Activated naive CD4-positive, alpha-beta T cell treated with anti-CD3 and anti-CD28 coated beads, Interleukin-2, amount 10 ng/mL, durations not matched to agents 5 hours and 36 hours (primary cell): ENCODE data around the gene ZNF431. TPM values are rescaled to one million over a fixed set of nuclear protein-coding genes. Genes with fewer than 3 reads are reported as not detected.

Source experiments
- total RNA-seq, 2 experiments: library from RNA; stranded (reverse); gene quantifications; one replicate each; pipeline ENCODE4 v1.2.3, GENCODE V29; 2021

ZNF431 gene
- 10 to 100 TPM; 21.6 to 25.3 TPM for total RNA-seq

DNA sequence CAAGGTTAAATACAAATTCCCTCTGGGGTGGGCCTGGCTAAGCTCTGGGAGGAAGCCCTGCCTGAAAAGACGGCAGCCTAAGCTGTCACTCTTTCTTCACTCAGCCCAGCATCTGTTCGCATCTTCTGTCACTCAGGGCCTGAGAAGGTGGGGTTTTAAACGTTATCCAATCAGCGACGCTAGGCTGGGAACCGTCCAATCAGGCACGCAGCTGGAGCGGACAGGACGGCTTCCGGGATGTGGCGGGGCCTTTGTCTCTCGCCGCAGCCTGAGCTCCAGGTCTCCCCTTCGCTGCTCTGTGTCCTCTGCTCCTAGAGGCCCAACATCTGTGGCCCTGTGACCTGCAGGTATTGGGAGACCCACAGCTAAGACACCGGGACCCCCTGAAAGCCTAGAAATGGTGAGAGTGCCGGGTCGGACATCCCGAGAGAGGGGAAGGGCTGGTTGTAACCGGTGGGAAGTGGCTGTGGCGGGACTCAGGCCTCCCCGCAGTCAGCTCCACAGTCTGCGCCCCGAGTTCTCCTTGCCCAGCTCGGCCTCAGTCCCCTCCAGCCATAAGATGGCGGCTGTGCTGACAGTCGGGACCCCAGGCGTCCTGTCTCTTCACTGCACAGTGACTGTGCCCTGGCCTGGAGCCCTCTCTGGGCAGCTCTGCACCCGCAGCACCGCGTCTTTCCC lies at the start of gene ZNF431:
ZNF431 (plus strand) TSS at position 254 of the 678 bp plus-strand sequence; CDS start at position 398, 144 bp downstream.

Other genes with a start within 250 kb of the ZNF431 start
- gene ZNF85, start 218.8 kb upstream of the ZNF431 start, total RNA-seq = 10 to 100 TPM; 14.8 to 15.7 TPM
- gene ZNF430, start 121.4 kb upstream of the ZNF431 start, total RNA-seq = 10 to 100 TPM; 24.0 to 27.6 TPM
- 10 to 100 TPM; 22.0 to 23.0 TPM for gene ZNF714, start 59.8 kb upstream of the ZNF431 start, total RNA-seq
- gene ZNF708, start 187.4 kb downstream of the ZNF431 start, total RNA-seq = 10 to 100 TPM; 23.3 to 25.0 TPM
- gene ZNF738, start 217.0 kb downstream of the ZNF431 start, total RNA-seq = 10 to 100 TPM; 12.5 to 13.0 TPM